Fibroblast of mammary gland (primary cell): Measurements from ENCODE around the gene LMOD3.
A peak's percentile ranks its signal among the peaks of the same experiment; 100 is the strongest.

Experiments
- DNase-seq: peaks from one replicate; pipeline ENCODE4 v3.0.0-alpha.2; 2010; ENCODE audit warnings: low read depth
- H3K4me3 ChIP-seq: 2 replicates; pipeline ENCODE4 v1.5.1; 2011; ENCODE audit warnings: low read depth, mild to moderate bottlenecking, low read length, moderate library complexity; ENCODE audit not compliant: control insufficient read depth
- CTCF ChIP-seq: conservative IDR thresholded peaks from 2 replicates; pipeline ENCODE4 v1.5.1; 2011; ENCODE audit warnings: low read depth, low read length, inconsistent platforms; ENCODE audit not compliant: control insufficient read depth, insufficient read depth

The LMOD3 gene

GRCh38 chr3:69161587-69162307 is 39.4 kb upstream of the LMOD3 start:
- DNase-seq, result peak; percentile 63
- H3K4me3 ChIP-seq, result no peak overlapping the region
- peak; percentile 94 for TF ChIP-seq CTCF

- no peak for DNase-seq
- no peak for TF ChIP-seq CTCF
Measured at GRCh38 chr3:69160525-69160924, 38.1 kb upstream of the LMOD3 start.

GRCh38 chr3:69160107-69160506 is 37.7 kb upstream of the LMOD3 start:
- no peak for TF ChIP-seq CTCF
- no peak overlapping the region for H3K4me3 ChIP-seq
- DNase-seq, result no peak

More at GRCh38 chr3:69160525-69160924, 38.1 kb upstream of the LMOD3 start:
- H3K4me3 ChIP-seq, result no peak overlapping the region

GRCh38 chr3:69149586-69149985 is 27.2 kb upstream of the LMOD3 start:
- DNase-seq, result no peak
- TF ChIP-seq CTCF, result no peak
- no peak overlapping the region for H3K4me3 ChIP-seq

GRCh38 chr3:69145688-69146087 is 23.3 kb upstream of the LMOD3 start:
- no peak for DNase-seq
- no peak for TF ChIP-seq CTCF
- H3K4me3 ChIP-seq, result no peak overlapping the region

- H3K4me3 ChIP-seq, result no peak overlapping the region
- DNase-seq, result no peak
- no peak for TF ChIP-seq CTCF
Measured at GRCh38 chr3:69144631-69145245, 22.3 kb upstream of the LMOD3 start.
